ENCODE measurements around the gene PLSCR1. TPM values are rescaled to one million over a fixed set of nuclear protein-coding genes. Genes with fewer than 3 reads are reported as not detected.

The PLSCR1 gene
- polyA plus RNA-seq, 1 donor from 2014 or later = 0.78 TPM

DNA sequence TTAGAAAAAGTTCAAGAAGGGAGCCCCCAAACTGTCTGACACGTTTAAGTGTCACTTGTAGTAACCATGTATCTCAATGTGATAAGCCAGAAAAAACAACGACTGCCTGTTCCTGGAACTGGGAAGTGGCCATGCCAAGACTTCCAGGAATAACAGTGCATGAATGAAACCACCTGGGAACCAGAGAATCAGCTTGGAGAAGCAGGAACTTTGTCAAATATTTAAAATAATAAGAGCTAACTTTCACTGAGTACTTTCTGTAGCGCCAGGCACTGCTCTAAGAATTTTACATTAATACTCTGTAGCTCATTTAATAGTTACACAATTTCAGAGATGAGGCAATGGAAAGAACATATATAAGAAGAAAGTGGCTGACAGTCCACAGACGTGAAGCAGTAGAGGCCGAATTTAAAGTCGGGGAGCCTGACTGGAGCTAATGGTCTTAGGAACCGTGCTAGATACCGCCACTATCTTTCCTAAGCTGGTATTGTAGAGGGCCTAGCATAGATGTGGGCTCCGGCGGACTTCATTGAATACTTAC lies 876 bp downstream of the PLSCR1 start:
- Histone ChIP-seq H3K9me2 (ENCODE audit: insufficient read depth, low read length) (no peaks in the 10 kb centered on the region), H3K9ac (ENCODE audit: low read length) (no peak overlapping the region), H3K4me3 (ENCODE audit: low read length) (no peak overlapping the region), H3K9me3 (ENCODE audit: low read length) (no peaks in the 10 kb centered on the region), H2AFZ (ENCODE audit: low read depth, low read length) (no peak overlapping the region), H3F3A (ENCODE audit: insufficient read depth, low read length, poor library complexity, severe bottlenecking) (no peaks in the 10 kb centered on the region), H3K27ac (ENCODE audit: low read length) (no peak overlapping the region), H3K36me3 (ENCODE audit: insufficient read depth, low read length) (no peaks in the 10 kb centered on the region), H3K4me2 (ENCODE audit: low read length) (no peak overlapping the region), H3K79me2 (replicated peaks; ENCODE audit: insufficient read depth, low read length) (no peaks in the 10 kb centered on the region), H4K20me1 (ENCODE audit: insufficient read depth) (no peaks in the 10 kb centered on the region), H3K27me3 (ENCODE audit: insufficient read depth, low read depth, low read length) (peaks cover 15% of the 10 kb centered on the region)
- no peak for TF ChIP-seq EP300 (conservative IDR thresholded peaks at IDR 0.05; ENCODE audit: poor library complexity, severe bottlenecking)
- TF ChIP-seq EZH2 (IDR thresholded peaks at IDR 0.05; ENCODE audit: borderline replicate concordance, insufficient read depth, low read length, poor library complexity, severe bottlenecking) = no peak
- TF ChIP-seq, protein P1, sequence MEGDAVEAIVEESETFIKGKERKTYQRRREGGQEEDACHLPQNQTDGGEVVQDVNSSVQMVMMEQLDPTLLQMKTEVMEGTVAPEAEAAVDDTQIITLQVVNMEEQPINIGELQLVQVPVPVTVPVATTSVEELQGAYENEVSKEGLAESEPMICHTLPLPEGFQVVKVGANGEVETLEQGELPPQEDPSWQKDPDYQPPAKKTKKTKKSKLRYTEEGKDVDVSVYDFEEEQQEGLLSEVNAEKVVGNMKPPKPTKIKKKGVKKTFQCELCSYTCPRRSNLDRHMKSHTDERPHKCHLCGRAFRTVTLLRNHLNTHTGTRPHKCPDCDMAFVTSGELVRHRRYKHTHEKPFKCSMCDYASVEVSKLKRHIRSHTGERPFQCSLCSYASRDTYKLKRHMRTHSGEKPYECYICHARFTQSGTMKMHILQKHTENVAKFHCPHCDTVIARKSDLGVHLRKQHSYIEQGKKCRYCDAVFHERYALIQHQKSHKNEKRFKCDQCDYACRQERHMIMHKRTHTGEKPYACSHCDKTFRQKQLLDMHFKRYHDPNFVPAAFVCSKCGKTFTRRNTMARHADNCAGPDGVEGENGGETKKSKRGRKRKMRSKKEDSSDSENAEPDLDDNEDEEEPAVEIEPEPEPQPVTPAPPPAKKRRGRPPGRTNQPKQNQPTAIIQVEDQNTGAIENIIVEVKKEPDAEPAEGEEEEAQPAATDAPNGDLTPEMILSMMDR (IDR thresholded peaks at IDR 0.05; ENCODE audit: poor library complexity, severe bottlenecking) = no peak
- TF ChIP-seq RAD21 (conservative IDR thresholded peaks at IDR 0.05) = no peak
- no peak for TF ChIP-seq POLR2AphosphoS5 (IDR thresholded peaks at IDR 0.05)
- TF ChIP-seq, protein P2, sequence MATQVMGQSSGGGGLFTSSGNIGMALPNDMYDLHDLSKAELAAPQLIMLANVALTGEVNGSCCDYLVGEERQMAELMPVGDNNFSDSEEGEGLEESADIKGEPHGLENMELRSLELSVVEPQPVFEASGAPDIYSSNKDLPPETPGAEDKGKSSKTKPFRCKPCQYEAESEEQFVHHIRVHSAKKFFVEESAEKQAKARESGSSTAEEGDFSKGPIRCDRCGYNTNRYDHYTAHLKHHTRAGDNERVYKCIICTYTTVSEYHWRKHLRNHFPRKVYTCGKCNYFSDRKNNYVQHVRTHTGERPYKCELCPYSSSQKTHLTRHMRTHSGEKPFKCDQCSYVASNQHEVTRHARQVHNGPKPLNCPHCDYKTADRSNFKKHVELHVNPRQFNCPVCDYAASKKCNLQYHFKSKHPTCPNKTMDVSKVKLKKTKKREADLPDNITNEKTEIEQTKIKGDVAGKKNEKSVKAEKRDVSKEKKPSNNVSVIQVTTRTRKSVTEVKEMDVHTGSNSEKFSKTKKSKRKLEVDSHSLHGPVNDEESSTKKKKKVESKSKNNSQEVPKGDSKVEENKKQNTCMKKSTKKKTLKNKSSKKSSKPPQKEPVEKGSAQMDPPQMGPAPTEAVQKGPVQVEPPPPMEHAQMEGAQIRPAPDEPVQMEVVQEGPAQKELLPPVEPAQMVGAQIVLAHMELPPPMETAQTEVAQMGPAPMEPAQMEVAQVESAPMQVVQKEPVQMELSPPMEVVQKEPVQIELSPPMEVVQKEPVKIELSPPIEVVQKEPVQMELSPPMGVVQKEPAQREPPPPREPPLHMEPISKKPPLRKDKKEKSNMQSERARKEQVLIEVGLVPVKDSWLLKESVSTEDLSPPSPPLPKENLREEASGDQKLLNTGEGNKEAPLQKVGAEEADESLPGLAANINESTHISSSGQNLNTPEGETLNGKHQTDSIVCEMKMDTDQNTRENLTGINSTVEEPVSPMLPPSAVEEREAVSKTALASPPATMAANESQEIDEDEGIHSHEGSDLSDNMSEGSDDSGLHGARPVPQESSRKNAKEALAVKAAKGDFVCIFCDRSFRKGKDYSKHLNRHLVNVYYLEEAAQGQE (IDR thresholded peaks at IDR 0.05; ENCODE audit: borderline replicate concordance) = no peak
- TF ChIP-seq TAF1 (IDR thresholded peaks at IDR 0.05; ENCODE audit: low read depth) = no peak
- no peak for TF ChIP-seq MXI1 (conservative IDR thresholded peaks at IDR 0.05; ENCODE audit: poor library complexity, severe bottlenecking)
- TF ChIP-seq SMC3 (conservative IDR thresholded peaks at IDR 0.05; ENCODE audit: poor library complexity) = no peak

DNA sequence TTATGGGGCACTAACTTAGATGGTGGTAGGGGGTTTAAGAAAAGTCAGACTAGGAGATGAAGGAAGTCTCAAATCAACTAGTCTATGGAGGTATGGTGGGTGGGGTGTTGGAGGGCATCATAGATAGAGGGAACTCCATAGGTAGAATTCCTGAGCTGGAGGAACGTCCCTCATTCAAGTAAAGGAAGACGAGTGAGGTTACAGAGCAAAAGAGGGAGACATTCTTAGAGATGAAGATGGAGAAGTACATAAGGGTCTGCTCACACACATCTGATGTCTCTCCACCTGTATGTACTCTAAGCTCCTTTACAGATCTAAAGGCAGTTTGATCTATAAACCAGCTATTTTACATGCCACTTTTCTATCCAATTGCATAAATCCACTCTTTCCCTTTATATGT lies 1.4 kb downstream of the PLSCR1 start:
- no peak overlapping the region for H3K4me3 ChIP-seq (ENCODE audit: low read length)
- H3K27me3 ChIP-seq (ENCODE audit: insufficient read depth, low read depth, low read length) = peaks cover 15% of the 10 kb centered on the region
- no peaks in the 10 kb centered on the region for H3K79me2 ChIP-seq (replicated peaks; ENCODE audit: insufficient read depth, low read length)
- H3K4me2 ChIP-seq (ENCODE audit: low read length) = no peak overlapping the region
- H3K27ac ChIP-seq (ENCODE audit: low read length) = no peak overlapping the region
- H3F3A ChIP-seq (ENCODE audit: insufficient read depth, low read length, poor library complexity, severe bottlenecking) = no peaks in the 10 kb centered on the region
- H3K9me2 ChIP-seq (ENCODE audit: insufficient read depth, low read length) = no peaks in the 10 kb centered on the region
- no peak overlapping the region for H2AFZ ChIP-seq (ENCODE audit: low read depth, low read length)
- no peaks in the 10 kb centered on the region for H3K9me3 ChIP-seq (ENCODE audit: low read length)
- H3K36me3 ChIP-seq (ENCODE audit: insufficient read depth, low read length) = no peaks in the 10 kb centered on the region
- TF ChIP-seq SMC3 (conservative IDR thresholded peaks at IDR 0.05; ENCODE audit: poor library complexity) (no peak), EP300 (conservative IDR thresholded peaks at IDR 0.05; ENCODE audit: poor library complexity, severe bottlenecking) (no peak), RAD21 (conservative IDR thresholded peaks at IDR 0.05) (no peak), TAF1 (IDR thresholded peaks at IDR 0.05; ENCODE audit: low read depth) (no peak), POLR2AphosphoS5 (IDR thresholded peaks at IDR 0.05) (no peak), MXI1 (conservative IDR thresholded peaks at IDR 0.05; ENCODE audit: poor library complexity, severe bottlenecking) (no peak), EZH2 (IDR thresholded peaks at IDR 0.05; ENCODE audit: borderline replicate concordance, insufficient read depth, low read length, poor library complexity, severe bottlenecking) (no peak)
- TF ChIP-seq, protein P2 (IDR thresholded peaks at IDR 0.05; ENCODE audit: borderline replicate concordance) = no peak
- TF ChIP-seq, protein P1 (IDR thresholded peaks at IDR 0.05; ENCODE audit: poor library complexity, severe bottlenecking) = no peak
- no peak overlapping the region for H3K9ac ChIP-seq (ENCODE audit: low read length)
- no peaks in the 10 kb centered on the region for H4K20me1 ChIP-seq (ENCODE audit: insufficient read depth)

Data from neural cell (in vitro differentiated cells).